Body of pancreas (tissue), 4 donors: Measurements from ENCODE around the gene OR5H15. TPM values are rescaled to one million over a fixed set of nuclear protein-coding genes. Genes with fewer than 3 reads are reported as not detected.
"Not testable (repeated sequence)": the region's sequence is repeated elsewhere in the genome, so short reads cannot be mapped to it uniquely, and the experiment has no call there.

Source experiments
- ATAC-seq: fragments of 150-250 bp; one replicate; pipeline ENCODE4 v1.9.1; 2016
- DNase-seq, 4 donors: peaks; one replicate each; pipeline ENCODE4 v3.0.0-alpha.2; 2019
- H3K27ac ChIP-seq, 4 donors: fragments of 200-600 bp; sonication (generic); 1 replicate in 3 of 4; 2 replicates in 1 of 4; pipeline versions ENCODE4 v1.5.1 to v1.6.1; 2016 to 2019; ENCODE audit warnings: mild to moderate bottlenecking in 1 of 4, mixed read lengths in 1 of 4, moderate library complexity in 1 of 4
- H3K27me3 ChIP-seq, 2 donors: fragments of 200-600 bp; sonication (generic); one replicate each; pipeline ENCODE4 v1.6.0; 2016; ENCODE audit warnings: mild to moderate bottlenecking in 1 of 2
- H3K36me3 ChIP-seq, 2 donors: fragments of 200-600 bp; sonication (generic); replicated peaks in 1 of 2; 2 replicates each; pipeline ENCODE4 v1.5.1; 2016; ENCODE audit warnings: low read depth in 2 of 2; ENCODE audit not compliant: insufficient read depth in 1 of 2
- H3K4me1 ChIP-seq: fragments of 200-600 bp; sonication (generic); one replicate; pipeline ENCODE4 v1.6.0; 2016
- H3K4me3 ChIP-seq, 2 donors: fragments of 200-600 bp; sonication (generic); 1 replicate in 1 of 2; 2 replicates in 1 of 2; pipeline ENCODE4 v1.5.1; 2016 to 2019
- H3K9me3 ChIP-seq, 3 donors: fragments of 200-600 bp; sonication (generic); 1 replicate in 2 of 3; 2 replicates in 1 of 3; pipeline ENCODE4 v1.5.1; 2016
- POLR2A ChIP-seq, 3 donors: fragments of 450-650 bp; IDR thresholded peaks; one replicate each; pipeline ENCODE4 v1.6.1; 2016; ENCODE audit warnings: antibody characterized with exemption in 3 of 3, mild to moderate bottlenecking in 2 of 3
- WGBS, 2 donors: methylation state at CpG; one replicate each; pipeline ENCODE4 v1.1.5; 2017; 5-methylcytosine and 5-hydroxymethylcytosine counted together
- intact Hi-C: fragments of 100-400 bp; cut with DNase I; formaldehyde crosslinking; loops from one replicate; pipeline ENCODE4 v1.15.1; 2023
- total RNA-seq, 2 donors: library from RNA; depleted of rRNA; stranded (reverse); fragments of >200 nt; gene quantifications; one replicate each; pipeline ENCODE4 v1.1.0, GENCODE V29; 2016
- TF ChIP-seq, protein P1 (sequence below), 7 experiments: fragments of 450-650 bp in 4 of 7; fragments of 200-600 bp in 3 of 7; sonication (generic) in 3 of 7; IDR thresholded peaks; one replicate each; pipeline ENCODE4 v1.5.1; 2016 to 2019; ENCODE audit warnings: antibody characterized with exemption in 7 of 7

The OR5H15 gene
- total RNA-seq: not detected

DNA sequence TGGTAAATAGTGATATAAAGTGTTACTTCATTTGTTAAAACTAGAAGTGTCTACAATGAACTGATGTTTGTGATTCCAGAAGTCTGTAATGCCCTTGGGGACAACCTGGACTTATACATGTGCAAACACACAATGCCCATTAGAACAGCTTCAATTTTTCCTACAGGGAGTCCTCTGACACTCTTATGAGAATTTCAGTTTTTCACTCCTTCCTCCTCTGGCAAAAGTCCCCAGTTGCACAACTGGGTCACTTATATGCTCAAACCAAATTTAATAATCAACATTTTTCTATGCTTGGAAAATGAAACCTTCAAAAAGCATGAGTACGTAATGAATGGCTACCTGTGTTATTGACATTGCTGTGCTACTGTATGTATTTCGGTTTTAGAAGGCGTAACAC, at the start of gene OR5H15:
Gene OR5H15, plus strand, starts transcription at position 301 of the 400 bp plus-strand sequence. CDS start 2,004 bp downstream, outside the sequence.
- intact Hi-C loops: no loop called here
- DNase-seq (no peak), ATAC-seq (no peak)
- Histone ChIP-seq H3K27me3 (no peaks in the 10 kb centered on the region), H3K36me3 (no peaks in the 10 kb centered on the region), H3K4me3 (no peak within 1 kb of the TSS), H3K4me1 (no peaks in the 10 kb centered on the region), H3K9me3 (no peaks in the 10 kb centered on the region), H3K27ac (no peak within 1 kb of the TSS)
- WGBS, 2 donors: 75 to 76% methylated on average over 3 of the region's 3 CpGs
- no peak for TF ChIP-seq POLR2A (IDR thresholded peaks at IDR 0.05)
- TF ChIP-seq, protein P1, sequence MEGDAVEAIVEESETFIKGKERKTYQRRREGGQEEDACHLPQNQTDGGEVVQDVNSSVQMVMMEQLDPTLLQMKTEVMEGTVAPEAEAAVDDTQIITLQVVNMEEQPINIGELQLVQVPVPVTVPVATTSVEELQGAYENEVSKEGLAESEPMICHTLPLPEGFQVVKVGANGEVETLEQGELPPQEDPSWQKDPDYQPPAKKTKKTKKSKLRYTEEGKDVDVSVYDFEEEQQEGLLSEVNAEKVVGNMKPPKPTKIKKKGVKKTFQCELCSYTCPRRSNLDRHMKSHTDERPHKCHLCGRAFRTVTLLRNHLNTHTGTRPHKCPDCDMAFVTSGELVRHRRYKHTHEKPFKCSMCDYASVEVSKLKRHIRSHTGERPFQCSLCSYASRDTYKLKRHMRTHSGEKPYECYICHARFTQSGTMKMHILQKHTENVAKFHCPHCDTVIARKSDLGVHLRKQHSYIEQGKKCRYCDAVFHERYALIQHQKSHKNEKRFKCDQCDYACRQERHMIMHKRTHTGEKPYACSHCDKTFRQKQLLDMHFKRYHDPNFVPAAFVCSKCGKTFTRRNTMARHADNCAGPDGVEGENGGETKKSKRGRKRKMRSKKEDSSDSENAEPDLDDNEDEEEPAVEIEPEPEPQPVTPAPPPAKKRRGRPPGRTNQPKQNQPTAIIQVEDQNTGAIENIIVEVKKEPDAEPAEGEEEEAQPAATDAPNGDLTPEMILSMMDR (IDR thresholded peaks at IDR 0.05): no peak

DNA sequence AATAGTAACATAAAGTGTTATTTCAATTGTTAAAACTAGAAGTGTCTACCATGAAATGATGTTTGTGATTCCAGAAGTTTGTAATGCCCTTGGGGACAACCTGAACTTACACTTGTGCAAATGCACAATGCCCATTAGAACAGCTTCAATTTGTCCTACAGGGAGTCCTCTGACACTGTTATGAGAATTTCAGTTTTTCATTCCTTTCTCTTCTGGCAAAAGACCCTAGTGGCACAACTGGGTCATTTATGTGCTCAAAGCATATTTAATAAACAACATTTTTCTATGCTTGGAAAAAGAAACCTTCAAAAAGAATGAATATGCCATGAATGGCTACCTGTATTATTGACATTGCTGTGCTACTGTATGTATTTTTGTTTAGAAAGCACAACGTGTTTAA, 36.1 kb upstream of the OR5H15 start, which contains the start of gene OR5H1:
Gene OR5H1, plus strand, starts transcription at position 301 of the 400 bp plus-strand sequence. CDS start 1,977 bp downstream, outside the sequence.
- Histone ChIP-seq H3K9me3 (no peaks in the 10 kb centered on the region), H3K36me3 (no peaks in the 10 kb centered on the region), H3K4me3 (no peak within 1 kb of the TSS), H3K27me3 (no peaks in the 10 kb centered on the region), H3K4me1 (no peaks in the 10 kb centered on the region), H3K27ac (no peak within 1 kb of the TSS)
- DNase-seq (no peak), ATAC-seq (no peak)
- TF ChIP-seq, protein P1 (IDR thresholded peaks at IDR 0.05): no peak
- no peak for TF ChIP-seq POLR2A (IDR thresholded peaks at IDR 0.05)
- WGBS, 2 donors: 33 to 35% methylated on average over 1 of the region's 1 CpG
- intact Hi-C loops: no loop called here

DNA sequence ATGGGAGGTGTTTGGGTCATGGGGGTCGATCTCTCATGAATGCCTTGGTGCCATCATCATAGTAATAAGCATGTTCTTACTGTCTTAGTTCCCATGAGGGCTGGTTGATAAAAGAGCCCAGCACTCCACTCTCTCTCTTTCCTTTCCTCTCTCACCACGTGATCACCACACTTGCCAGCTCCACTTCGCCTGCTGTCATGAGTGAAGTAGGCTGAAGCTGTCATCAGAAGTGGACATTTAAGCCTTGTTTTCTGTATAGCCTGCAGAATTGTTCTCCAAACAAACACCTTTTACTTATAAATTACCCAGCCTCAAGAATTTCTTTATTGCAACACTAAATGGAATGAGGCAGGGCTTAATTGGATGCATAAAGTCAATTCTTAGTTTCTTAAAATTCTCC, 29.9 kb upstream of the OR5H15 start:
- WGBS, 2 donors: 35 to 42% methylated on average over 3 of the region's 3 CpGs
- H3K9me3 ChIP-seq: no peaks in the 10 kb centered on the region
- no peak overlapping the region for H3K27ac ChIP-seq
- H3K36me3 ChIP-seq: no peaks in the 10 kb centered on the region
- no peak for ATAC-seq
- DNase-seq: no peak
- no peaks in the 10 kb centered on the region for H3K4me1 ChIP-seq
- H3K4me3 ChIP-seq: no peak overlapping the region
- no peak for TF ChIP-seq POLR2A (IDR thresholded peaks at IDR 0.05)
- no peaks in the 10 kb centered on the region for H3K27me3 ChIP-seq
- intact Hi-C loops: no loop called here

DNA sequence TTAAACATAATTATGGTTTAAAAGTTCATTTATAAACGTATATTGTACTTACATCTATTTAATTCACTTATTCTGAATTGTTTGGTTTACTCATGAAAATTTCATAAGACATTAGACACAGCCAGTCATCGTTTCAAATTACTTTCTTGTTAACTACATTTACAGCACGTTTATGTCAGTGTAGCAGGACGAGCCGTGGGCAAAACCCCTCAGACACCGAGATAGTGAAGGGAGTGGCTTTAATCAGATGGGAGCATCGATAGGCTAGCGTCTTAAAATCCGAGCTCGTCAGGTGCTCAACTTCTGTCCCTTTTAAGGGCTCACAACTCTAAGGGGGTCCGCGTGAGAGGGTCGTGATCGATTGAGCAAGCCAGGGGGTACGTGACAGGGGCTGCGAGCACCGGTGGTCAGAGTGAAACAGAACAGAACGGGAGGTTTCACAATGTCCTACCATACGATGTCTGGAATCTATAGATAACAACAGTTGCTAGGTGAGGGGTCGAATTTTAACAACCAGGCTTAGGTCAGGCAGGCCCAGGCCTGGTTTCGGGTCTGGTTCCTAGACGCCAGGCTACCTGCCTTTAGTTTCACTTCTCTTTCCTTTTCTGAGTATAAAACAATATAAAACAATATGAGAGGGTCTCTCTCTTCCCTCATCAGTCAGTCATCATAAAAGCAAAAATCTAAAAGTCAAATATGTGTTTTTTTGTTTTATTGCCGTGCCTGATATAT, 28.5 kb upstream of the OR5H15 start:
- intact Hi-C loops: not testable (repeated sequence)
- WGBS, 2 donors: 67 to 74% methylated on average over 23 of the region's 23 CpGs

DNA sequence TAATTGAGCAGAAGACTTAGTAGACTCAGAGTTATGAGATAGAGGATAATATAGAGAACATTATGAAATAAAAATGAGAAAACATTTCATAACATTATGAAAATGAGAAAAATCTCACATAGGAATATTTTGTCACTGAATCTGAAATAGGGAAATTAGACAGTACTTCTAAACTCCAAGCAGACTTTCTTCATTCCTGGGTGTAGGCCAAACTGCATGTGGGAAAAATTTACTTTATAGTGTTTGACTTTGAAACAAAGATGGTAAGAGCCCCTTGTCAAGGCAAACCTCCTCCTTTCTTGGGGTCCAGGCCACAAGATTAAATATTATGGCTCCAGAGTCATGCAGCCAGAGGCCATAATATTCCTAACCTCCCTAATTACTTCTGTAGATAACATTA, 26.0 kb upstream of the OR5H15 start:
- Histone ChIP-seq H3K4me1 (no peaks in the 10 kb centered on the region), H3K36me3 (no peaks in the 10 kb centered on the region), H3K27me3 (no peaks in the 10 kb centered on the region), H3K9me3 (no peaks in the 10 kb centered on the region), H3K4me3 (no peak overlapping the region), H3K27ac (no peak overlapping the region)
- TF ChIP-seq, protein P1 (IDR thresholded peaks at IDR 0.05): no peak
- TF ChIP-seq POLR2A (IDR thresholded peaks at IDR 0.05): no peak
- intact Hi-C loops: no loop called here
- no peak for DNase-seq
- no peak for ATAC-seq

More for the DNA sequence above, 28.5 kb upstream of the OR5H15 start:
- not testable (repeated sequence) for H3K9me3 ChIP-seq, ATAC-seq, H3K36me3 ChIP-seq, H3K4me1 ChIP-seq, DNase-seq, H3K27ac ChIP-seq, H3K4me3 ChIP-seq, H3K27me3 ChIP-seq

DNA sequence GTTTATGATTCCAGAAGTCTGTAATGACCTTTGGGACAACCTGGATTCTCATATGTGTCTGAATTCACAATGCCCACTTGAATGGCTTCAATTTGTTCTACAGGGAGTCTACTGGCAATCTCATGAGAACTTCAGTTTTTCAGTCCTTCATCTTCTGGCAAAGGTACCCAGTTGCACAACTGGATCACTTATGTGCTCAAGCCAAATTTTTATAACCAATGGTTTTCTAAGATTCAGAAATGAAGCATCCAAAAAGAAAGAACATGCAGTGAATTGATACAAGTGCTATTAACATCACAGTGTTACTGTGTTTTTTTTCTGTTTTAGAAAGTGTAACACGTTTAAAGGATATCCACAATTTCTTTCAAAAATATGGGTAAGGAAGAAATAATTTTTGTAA, 19.3 kb upstream of the OR5H15 start, which contains the start of gene OR5H14:
Gene OR5H14, plus strand, starts transcription at position 301 of the 400 bp plus-strand sequence. CDS start 1,907 bp downstream, outside the sequence.
- Histone ChIP-seq H3K9me3 (no peaks in the 10 kb centered on the region), H3K36me3 (no peaks in the 10 kb centered on the region), H3K27me3 (no peaks in the 10 kb centered on the region), H3K27ac (no peak within 1 kb of the TSS), H3K4me3 (no peak within 1 kb of the TSS), H3K4me1 (no peaks in the 10 kb centered on the region)
- DNase-seq (no peak), ATAC-seq (no peak)
- 32 to 45% methylated on average over 1 of the region's 1 CpG for WGBS, 2 donors
- TF ChIP-seq POLR2A (IDR thresholded peaks at IDR 0.05): no peak
- TF ChIP-seq, protein P1 (IDR thresholded peaks at IDR 0.05): no peak
- intact Hi-C loops: no loop called here
